Endothelial cell of umbilical vein (primary cell): Measurements from ENCODE around the gene GNG3. TPM values are rescaled to one million over a fixed set of nuclear protein-coding genes. Genes with fewer than 3 reads are reported as not detected.
"Not testable (repeated sequence)": the region's sequence is repeated elsewhere in the genome, so short reads cannot be mapped to it uniquely, and the experiment has no call there.

Source experiments
- BruUV-seq: library from RNA; stranded (reverse); fragments of 400-500 nt; replicated peaks from 2 replicates; lab custom pipeline; 2021; lab: Mats Ljungman, UMichigan
- CTCF ChIA-PET: fragments of 300-600, 350-600 bp; sonication (Branson Sonifier 250); formaldehyde crosslinking; loops from one replicate; lab custom pipeline; 2021; ENCODE audit warnings: antibody characterized with exemption, inconsistent platforms; lab: Charles Lee
- POLR2A ChIA-PET: fragments of 300-600, 350-600 bp; sonication (Branson Sonifier 250); formaldehyde crosslinking; loops from one replicate; lab custom pipeline; 2021; ENCODE audit warnings: antibody characterized with exemption, inconsistent platforms; lab: Charles Lee
- DNase-seq: peaks from one replicate; pipeline ENCODE4 v3.0.0-alpha.2; 2011; ENCODE audit warnings: low read depth, low spot score
- FAIRE-seq: peaks from 2 replicates; lab custom pipeline; 2011; peaks lifted over from hg19 to GRCh38; lab: Jason Lieb, UNC
- H2AFZ ChIP-seq: 2 replicates; pipeline ENCODE4 v1.6.0; 2012; ENCODE audit warnings: low read depth, low read length, control low read depth, inconsistent platforms
- H3K27ac ChIP-seq: 2 replicates; pipeline ENCODE4 v1.5.1; 2011; ENCODE audit warnings: low read depth, mild to moderate bottlenecking, control low read depth, low read length, moderate library complexity; ENCODE audit not compliant: insufficient read depth
- H3K27me3 ChIP-seq, 2 experiments: 2 replicates each; pipeline versions ENCODE4 v1.6.0 to v1.6.1; 2011; ENCODE audit warnings: low read length in 2 of 2, mixed read lengths in 1 of 2; ENCODE audit not compliant: control insufficient read depth in 2 of 2, insufficient read depth in 2 of 2
- H3K36me3 ChIP-seq, 2 experiments: 2 replicates in 1 of 2; 3 replicates in 1 of 2; pipeline ENCODE4 v1.5.1; 2011; ENCODE audit warnings: low read length in 2 of 2, mild to moderate bottlenecking in 1 of 2, moderate library complexity in 1 of 2; ENCODE audit not compliant: control insufficient read depth in 2 of 2, insufficient read depth in 2 of 2; ENCODE audit errors: extremely low read depth in 1 of 2
- H3K4me1 ChIP-seq: 3 replicates; pipeline ENCODE4 v1.5.1; 2011; ENCODE audit warnings: mild to moderate bottlenecking, low read length; ENCODE audit not compliant: control insufficient read depth, insufficient read depth; ENCODE audit errors: extremely low read depth
- H3K4me2 ChIP-seq: 2 replicates; pipeline ENCODE4 v1.6.1; 2011; ENCODE audit warnings: low read length, control low read depth, mixed read lengths; ENCODE audit not compliant: insufficient read depth
- H3K4me3 ChIP-seq, 3 experiments: fragments of 200-600 bp in 1 of 3; sonication (generic), shearing (Covaris generic) in 1 of 3; replicated peaks in 1 of 3; 2 replicates each; pipeline ENCODE4 v1.5.1; 2011 to 2016; ENCODE audit warnings: control low read depth in 3 of 3, low read length in 3 of 3, mild to moderate bottlenecking in 2 of 3, inconsistent platforms in 1 of 3, low read depth in 1 of 3, moderate library complexity in 1 of 3; ENCODE audit not compliant: insufficient read depth in 1 of 3
- H3K79me2 ChIP-seq: 2 replicates; pipeline ENCODE4 v1.6.0; 2012; ENCODE audit warnings: low read length, inconsistent platforms; ENCODE audit not compliant: control insufficient read depth, insufficient read depth
- H3K9ac ChIP-seq: replicated peaks from 2 replicates; pipeline ENCODE3; 2011; ENCODE audit warnings: low read length, control low read depth; ENCODE audit not compliant: insufficient read depth; ENCODE audit errors: extremely low read depth
- H3K9me1 ChIP-seq: replicated peaks from 3 replicates; pipeline ENCODE4 v1.6.0; 2011; ENCODE audit warnings: mild to moderate bottlenecking, low read length; ENCODE audit not compliant: control insufficient read depth, insufficient read depth; ENCODE audit errors: extremely low read depth
- H3K9me3 ChIP-seq: replicated peaks from 2 replicates; pipeline ENCODE4 v1.5.1; 2012; ENCODE audit warnings: low read length, inconsistent platforms; ENCODE audit not compliant: control insufficient read depth, insufficient read depth
- H4K20me1 ChIP-seq: replicated peaks from 2 replicates; pipeline ENCODE3; 2011; ENCODE audit warnings: mild to moderate bottlenecking, low read length; ENCODE audit not compliant: control insufficient read depth, insufficient read depth; ENCODE audit errors: extremely low read depth
- CTCF ChIP-seq, 2 donors: IDR thresholded peaks; 1 replicate in 1 of 2; 2 replicates in 1 of 2; pipeline ENCODE4 v1.5.1; 2011; ENCODE audit warnings: low read length in 2 of 2, mild to moderate bottlenecking in 2 of 2, moderate library complexity in 2 of 2, control low read depth in 1 of 2, inconsistent platforms in 1 of 2, low read depth in 1 of 2; ENCODE audit not compliant: insufficient read depth in 1 of 2; ENCODE audit errors: extremely low read depth in 1 of 2
- EZH2 ChIP-seq: IDR thresholded peaks from 2 replicates; pipeline ENCODE4 v1.6.1; 2012; ENCODE audit warnings: borderline replicate concordance, low read depth, mild to moderate bottlenecking, moderate library complexity, low read length, inconsistent platforms; ENCODE audit not compliant: severe bottlenecking
- FOS ChIP-seq: IDR thresholded peaks from 2 replicates; pipeline ENCODE4 v1.6.1; 2011; ENCODE audit warnings: mild to moderate bottlenecking, low read length, moderate library complexity, borderline replicate concordance; ENCODE audit not compliant: insufficient read depth
- GATA2 ChIP-seq: IDR thresholded peaks from 2 replicates; pipeline ENCODE4 v1.7.0; 2011; ENCODE audit warnings: low read depth, mild to moderate bottlenecking, moderate library complexity, mixed read lengths, low read length; ENCODE audit not compliant: insufficient read length, insufficient read depth
- JUN ChIP-seq: IDR thresholded peaks from 2 replicates; pipeline ENCODE4 v1.6.1; 2011; ENCODE audit warnings: borderline replicate concordance, low read depth; ENCODE audit not compliant: insufficient read length, insufficient read depth
- MAX ChIP-seq: IDR thresholded peaks from 2 replicates; pipeline ENCODE4 v1.6.1; 2011; ENCODE audit not compliant: insufficient read depth, insufficient read length
- MYC ChIP-seq: IDR thresholded peaks from one replicate; pipeline ENCODE4 v1.6.1; 2011; ENCODE audit warnings: mild to moderate bottlenecking, low read depth, low read length
- POLR2A ChIP-seq: IDR thresholded peaks from 2 replicates; pipeline ENCODE4 v1.6.1; 2012; ENCODE audit warnings: low read depth, mild to moderate bottlenecking, control low read depth, low read length
- POLR2AphosphoS5 ChIP-seq: IDR thresholded peaks from 2 replicates; pipeline ENCODE4 v1.6.1; 2012; ENCODE audit warnings: low read depth, mild to moderate bottlenecking, control low read depth, low read length, moderate library complexity; ENCODE audit not compliant: insufficient read depth
- dilution Hi-C: fragments of 300-500 bp; cut with MboI; formaldehyde crosslinking; loops from one replicate; pipeline ENCODE4 v1.15.0; 2019; ENCODE audit warnings: low sequenced_read_pairs; ENCODE audit not compliant: extremely low pct_ligation_motif_present
- intact Hi-C: fragments of 100-400 bp; cut with micrococcal nuclease; formaldehyde crosslinking; loops from one replicate; pipeline ENCODE4 v1.10.0; 2022
- polyA plus RNA-seq, 4 experiments: library from polyadenylated mRNA; depleted of rRNA in 3 of 4; stranded (reverse) in 3 of 4; unstranded in 1 of 4; fragments of >200 nt; gene quantifications; 2 replicates each; pipeline versions ENCODE4 v1.2.1 to v1.2.3, GENCODE V29; 2011 to 2012; ENCODE audit warnings: missing spikeins in 1 of 4
- total RNA-seq: library from RNA; stranded (reverse); gene quantifications from 2 replicates; pipeline ENCODE4 v1.2.3, GENCODE V29; 2021

The GNG3 gene
- total and polyA plus RNA-seq, 2 donors (not counting 3 experiments of a cell fraction or from before 2014, with no cell fraction given), result not detected

DNA sequence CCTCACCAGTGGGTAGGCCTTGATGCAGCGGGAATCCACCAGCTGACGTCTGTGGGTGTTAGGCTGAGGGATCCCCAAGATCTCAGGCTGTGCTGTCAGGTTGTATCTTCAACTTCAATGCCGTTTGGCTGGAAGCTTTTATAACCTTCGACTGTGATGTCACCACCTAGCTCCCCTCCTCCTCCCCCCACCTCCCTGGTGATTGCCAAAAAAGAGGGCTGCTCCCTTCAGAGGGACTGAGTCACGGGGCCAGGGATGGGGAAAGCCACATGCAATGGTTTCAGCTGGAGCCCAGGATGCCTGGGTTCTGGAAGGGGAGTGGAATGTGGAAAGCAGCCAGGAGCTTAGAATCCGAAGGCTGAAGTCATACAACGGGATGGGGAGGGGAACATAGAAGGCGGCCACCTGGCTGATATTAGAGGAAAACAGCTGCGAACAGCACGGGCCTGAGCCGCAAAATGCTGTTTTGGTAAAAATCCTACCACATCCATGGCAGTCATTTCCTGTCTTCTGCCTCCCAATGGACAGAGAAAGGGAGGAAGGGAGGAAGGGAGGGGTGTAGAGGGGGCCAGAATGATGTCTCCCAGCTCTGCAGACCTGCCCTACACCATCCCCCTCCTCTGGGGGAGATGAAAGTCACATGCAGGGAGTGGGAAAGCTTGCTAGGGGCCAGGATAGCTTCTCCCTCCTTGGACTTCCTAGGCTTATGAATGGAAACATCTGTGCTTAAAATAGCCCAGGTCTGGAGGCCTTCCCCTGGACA is 17.9 kb upstream of the GNG3 start, which contains the start of gene LRRN4CL:
Gene LRRN4CL, minus strand, starts transcription at position 110 of the 763 bp plus-strand sequence. CDS start 1,022 bp downstream, outside the sequence.
- FAIRE-seq (no peak), DNase-seq (no peak)
- ChIA-PET CTCF (interaction anchor here (0.6 to 8.0 kb wide), 6 partner anchors 9 to 294 kb away, joined by 3 to 118 read pairs (median 3); partner anchors contain the start of gene GANAB), POLR2A (interaction anchor here (0.7 kb wide), 1 partner anchor 25 kb away, joined by 3 read pairs; the partner anchor contains the start of genes C11orf98 and CSKMT)
- H3K9ac ChIP-seq, result no peak within 1 kb of the TSS
- dilution Hi-C loops, result no loop called here
- intact Hi-C loops, result no loop called here
- H3K4me2 ChIP-seq, result no peak within 1 kb of the TSS
- H3K9me3 ChIP-seq, result no peaks in the 10 kb centered on the region
- H3K79me2 ChIP-seq, result no peaks in the 10 kb centered on the region
- H4K20me1 ChIP-seq, result no peaks in the 10 kb centered on the region
- no peak within 1 kb of the TSS for H3K27ac ChIP-seq
- no peaks in the 10 kb centered on the region for H3K9me1 ChIP-seq
- BruUV-seq, result no TSS peak
- no peaks in the 10 kb centered on the region for H3K4me1 ChIP-seq
- TF ChIP-seq MYC (no peak), EZH2 (no peak), POLR2AphosphoS5 (no peak), GATA2 (no peak), FOS (no peak), MAX (no peak), POLR2A (no peak), JUN (no peak), CTCF (IDR thresholded peaks at IDR 0.05; ENCODE audit: extremely low read depth in 1 of 2, insufficient read depth in 1 of 2, low read depth in 1 of 2, low read length in 2 of 2) (no peak)
- H3K36me3 ChIP-seq, result peaks cover 5 to 23% of the 10 kb centered on the region in 2 experiments
- H2AFZ ChIP-seq, result peak within 1 kb of the TSS; percentile 50
- H3K27me3 ChIP-seq, result peaks cover 2 to 10% of the 10 kb centered on the region in 2 experiments
- no peak within 1 kb of the TSS for H3K4me3 ChIP-seq

DNA sequence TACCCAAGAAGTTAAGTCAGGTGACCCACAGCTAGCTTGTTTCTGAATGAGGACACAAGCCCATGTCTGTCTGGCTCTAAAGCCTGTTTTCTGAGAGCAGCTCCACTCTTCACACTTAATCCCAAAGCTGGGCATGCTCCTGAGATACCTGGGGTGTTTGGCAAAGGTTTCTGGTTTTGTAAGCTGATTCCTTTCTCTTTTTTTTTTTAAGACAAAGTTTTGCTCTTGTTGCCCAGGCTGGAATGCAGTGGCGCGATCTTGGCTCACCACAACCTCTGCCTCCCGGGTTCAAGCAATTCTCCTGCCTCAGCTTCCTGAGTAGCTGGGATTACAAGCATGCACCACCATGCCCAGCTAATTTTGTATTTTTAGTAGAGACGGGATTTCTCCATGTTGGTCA is 13.9 kb upstream of the GNG3 start:
- H3K4me1 ChIP-seq, H3K79me2 ChIP-seq, H3K27me3 ChIP-seq, H3K4me3 ChIP-seq, BruUV-seq, DNase-seq, H2AFZ ChIP-seq, H3K9me3 ChIP-seq, H3K4me2 ChIP-seq, dilution Hi-C loops, H3K9me1 ChIP-seq, H3K27ac ChIP-seq, H4K20me1 ChIP-seq, FAIRE-seq, H3K9ac ChIP-seq: not testable (repeated sequence)
- intact Hi-C loops, result loop anchor here (1.0 to 2.0 kb wide), 3 partner anchors 13 to 298 kb away; no protein-coding TSS in a partner anchor
- ChIA-PET POLR2A (interaction anchor here (0.5 to 0.7 kb wide), 2 partner anchors 29 to 164 kb away, joined by 4 to 9 read pairs; partner anchors contain the start of genes C11orf98 and CSKMT), CTCF (interaction anchor here (0.7 to 8.0 kb wide), 14 partner anchors 12 to 299 kb away, joined by 3 to 118 read pairs (median 5); partner anchors contain the start of genes C11orf98, CSKMT and INTS5)
- H3K36me3 ChIP-seq, result peaks cover 5 to 23% of the 10 kb centered on the region in 2 experiments
